WI38 (cell line): ENCODE results near the gene LIF.

Experiments used
- H3K4me3 ChIP-seq: 2 replicates; pipeline ENCODE4 v1.5.1; 2011; ENCODE audit warnings: low read depth, mild to moderate bottlenecking, control low read depth, low read length
- CTCF ChIP-seq: IDR thresholded peaks from 2 replicates; pipeline ENCODE4 v1.5.1; 2012; ENCODE audit warnings: low read depth, mild to moderate bottlenecking, control low read depth, low read length

Gene LIF

DNA sequence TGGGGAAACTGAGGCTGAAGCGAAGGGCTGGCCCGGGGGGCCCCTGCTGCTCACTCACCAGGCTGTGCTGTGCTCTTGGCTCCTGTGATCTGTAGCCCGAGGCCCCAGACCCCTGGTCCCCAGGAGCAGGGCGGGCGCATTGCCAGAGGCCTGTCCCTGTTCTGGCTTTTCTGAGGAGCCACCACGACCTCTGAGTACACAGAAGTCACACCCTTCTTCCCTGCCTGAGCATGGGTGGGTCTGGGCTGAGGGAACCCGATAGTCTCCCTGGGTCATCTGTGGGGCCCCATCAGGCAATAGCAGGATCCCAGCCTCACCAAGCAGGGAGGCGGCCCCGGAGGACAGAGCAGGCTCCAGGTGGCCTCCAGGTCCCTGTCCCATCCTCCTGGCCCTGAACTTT is 37.6 kb upstream of the LIF start:
- no peak overlapping the region for H3K4me3 ChIP-seq
- no peak for TF ChIP-seq CTCF

- H3K4me3 ChIP-seq, result no peak overlapping the region
- no peak for TF ChIP-seq CTCF
These were observed 36.8 kb upstream of the LIF start for GRCh38 chr22:30283342-30283741.

GRCh38 chr22:30282616-30283046 is 36.1 kb upstream of the LIF start:
- H3K4me3 ChIP-seq, result no peak overlapping the region
- TF ChIP-seq CTCF, result no peak

DNA sequence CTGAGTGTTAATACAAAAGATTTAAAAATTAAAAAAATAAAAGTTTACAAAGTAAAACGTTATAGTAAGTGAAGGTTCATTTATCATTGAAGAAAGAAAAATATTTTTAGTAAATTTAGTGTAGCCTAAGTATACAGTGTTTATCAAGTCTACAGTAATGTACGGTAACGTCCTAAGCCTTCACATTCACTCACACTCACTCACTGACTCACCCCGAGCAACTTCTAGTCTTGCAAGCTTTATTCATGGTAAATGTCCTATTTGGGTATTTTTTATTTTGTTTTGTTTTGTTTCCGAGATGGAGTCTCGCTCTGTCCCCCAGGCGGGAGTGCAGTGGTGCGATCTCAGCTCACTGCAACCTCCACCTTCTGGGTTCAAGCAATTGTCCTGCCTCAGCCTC is 33.9 kb upstream of the LIF start:
- H3K4me3 ChIP-seq, result no peak overlapping the region
- no peak for TF ChIP-seq CTCF

DNA sequence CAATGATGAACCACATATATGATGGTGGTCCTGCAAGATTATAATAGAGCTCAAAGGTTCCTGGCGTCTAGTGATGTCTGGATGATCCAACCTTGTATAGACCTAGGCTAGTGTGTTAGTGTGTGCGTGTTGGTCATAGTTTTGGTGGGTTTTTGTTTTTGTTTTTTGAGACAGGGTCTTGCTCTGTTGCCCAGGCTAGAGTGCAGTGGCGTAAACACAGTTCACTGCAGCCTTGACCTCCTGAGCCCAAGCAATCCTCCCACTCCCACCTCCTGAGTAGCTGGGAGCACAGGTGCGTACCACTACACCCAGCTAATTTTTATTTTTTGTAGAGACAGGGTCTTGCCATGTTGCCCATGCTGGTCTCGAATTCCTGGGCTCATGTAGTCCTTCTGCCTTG is 33.4 kb upstream of the LIF start:
- TF ChIP-seq CTCF, result no peak
- no peak overlapping the region for H3K4me3 ChIP-seq

DNA sequence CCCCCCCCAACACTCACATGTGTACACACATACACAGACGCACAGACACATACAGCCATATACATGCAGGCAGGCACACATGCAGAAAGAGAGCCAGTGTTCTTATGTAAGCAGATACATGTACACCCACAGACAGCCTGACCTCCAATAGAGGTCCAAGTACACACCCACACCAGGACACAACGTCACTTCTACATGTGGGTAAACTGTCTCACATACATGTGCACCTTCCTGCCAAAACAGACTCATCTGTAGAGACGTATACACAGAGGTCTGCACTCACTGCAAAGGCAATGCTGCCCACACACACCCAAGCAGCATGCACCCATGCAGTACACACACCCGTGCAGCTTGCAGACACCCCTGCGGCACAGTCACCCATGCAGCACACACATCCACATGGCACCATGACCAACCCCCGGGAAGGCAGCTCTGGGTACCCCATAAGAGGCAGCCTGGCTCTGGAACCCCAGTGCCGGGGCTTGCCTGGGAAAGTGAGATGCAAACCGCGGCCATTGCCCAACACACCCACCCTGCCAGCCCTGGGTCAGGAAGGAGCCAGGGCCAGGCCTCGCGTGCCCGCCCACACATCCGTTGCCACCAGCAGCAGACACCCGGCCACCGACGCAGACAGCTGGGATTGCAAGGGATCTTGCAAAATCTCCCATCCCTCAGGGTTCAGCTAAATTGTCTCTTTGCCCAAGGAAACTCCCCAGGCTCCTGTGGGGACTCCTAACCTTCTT is 32.7 kb upstream of the LIF start:
- no peak for TF ChIP-seq CTCF
- no peak overlapping the region for H3K4me3 ChIP-seq

DNA sequence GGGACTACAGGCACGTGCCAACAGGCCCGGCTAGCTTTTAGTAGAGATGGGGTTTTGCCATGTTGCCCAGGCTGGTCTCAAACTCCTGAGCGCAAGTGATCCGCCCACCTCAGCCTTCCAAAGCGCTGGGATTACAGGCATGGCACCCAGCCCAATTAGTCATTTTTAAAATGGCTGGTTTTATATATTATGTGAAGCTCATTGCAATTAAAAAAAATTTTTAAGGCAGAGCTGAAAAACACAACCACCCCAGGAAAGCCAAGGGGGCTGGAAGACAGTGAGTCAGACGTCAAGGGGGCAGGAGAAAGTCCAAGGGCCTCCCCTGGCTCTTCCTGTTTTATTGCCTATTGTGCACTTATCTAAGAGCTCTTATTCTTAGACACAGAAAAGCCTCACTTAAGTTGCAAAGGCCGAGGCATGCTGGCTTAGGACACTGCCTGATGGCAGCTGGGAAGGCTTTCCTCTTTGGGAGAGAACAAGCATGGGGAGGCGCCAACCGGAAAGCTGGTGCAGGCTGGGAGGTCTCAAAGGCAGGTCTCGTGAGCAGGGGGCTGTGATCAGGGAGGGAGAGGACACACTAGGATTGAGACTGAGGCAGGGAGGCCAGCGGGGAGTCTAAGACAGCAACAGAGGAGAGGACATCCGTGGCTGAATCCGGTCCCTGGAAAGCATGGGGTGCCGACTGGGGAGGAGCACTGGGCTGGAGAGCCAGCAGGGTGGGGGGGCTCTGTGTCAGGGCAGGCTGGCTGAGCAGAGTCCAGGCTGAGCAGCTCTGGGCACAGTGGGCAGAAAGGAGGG is 31.2 kb upstream of the LIF start:
- H3K4me3 ChIP-seq, result no peak overlapping the region
- no peak for TF ChIP-seq CTCF
